Renal cortical epithelial cell (primary cell): ENCODE measurements around the gene RCAN2. TPM values are rescaled to one million over a fixed set of nuclear protein-coding genes. Genes with fewer than 3 reads are reported as not detected.

Experiments used
- DNase-seq: peaks from one replicate; pipeline ENCODE4 v3.0.0-alpha.2; 2011; ENCODE audit warnings: low read depth
- total RNA-seq: library from RNA; depleted of rRNA; stranded (reverse); fragments of >200 nt; gene quantifications from 2 replicates; pipeline ENCODE4 v1.2.3, GENCODE V29; 2014

RCAN2 gene
- total RNA-seq: 1.6 and 3.1 TPM in 2 replicates

- peak; percentile 10 for DNase-seq
These were observed at the start of gene RCAN2 for GRCh38 chr6:46491201-46491627. TSS of gene RCAN2 (minus strand) at chr6:46491449.

- DNase-seq: no peak
These were observed 48.6 kb upstream of the RCAN2 start for GRCh38 chr6:46539866-46540265.

GRCh38 chr6:46538800-46539480 lies 47.7 kb upstream of the RCAN2 start:
- DNase-seq: no peak

GRCh38 chr6:46530896-46531295 lies 39.6 kb upstream of the RCAN2 start:
- DNase-seq: no peak

GRCh38 chr6:46528961-46529750 lies 37.9 kb upstream of the RCAN2 start:
- DNase-seq: no peak

GRCh38 chr6:46526607-46527006 lies 35.4 kb upstream of the RCAN2 start:
- no peak for DNase-seq

- no peak for DNase-seq
These were observed 34.3 kb upstream of the RCAN2 start for GRCh38 chr6:46525583-46525982.

- no peak for DNase-seq
These were observed 30.3 kb upstream of the RCAN2 start for GRCh38 chr6:46521464-46521971.

GRCh38 chr6:46517202-46517601 lies 26.0 kb upstream of the RCAN2 start:
- DNase-seq: no peak

GRCh38 chr6:46513533-46513932 lies 22.3 kb upstream of the RCAN2 start:
- no peak for DNase-seq

- no peak for DNase-seq
These were observed 20.1 kb upstream of the RCAN2 start for GRCh38 chr6:46511320-46511719.

- peak; percentile 44 for DNase-seq
These were observed 19.4 kb upstream of the RCAN2 start for GRCh38 chr6:46510651-46511050.

- DNase-seq: no peak
These were observed 18.8 kb upstream of the RCAN2 start for GRCh38 chr6:46509981-46510510.

GRCh38 chr6:46509063-46509462 lies 17.8 kb upstream of the RCAN2 start:
- no peak for DNase-seq

- DNase-seq: peak; percentile 66
These were observed 16.2 kb upstream of the RCAN2 start for GRCh38 chr6:46507426-46507825.

- no peak for DNase-seq
These were observed 14.7 kb upstream of the RCAN2 start for GRCh38 chr6:46505693-46506512.

- no peak for DNase-seq
These were observed 13.0 kb upstream of the RCAN2 start for GRCh38 chr6:46504242-46504641.

GRCh38 chr6:46502486-46503119 lies 11.4 kb upstream of the RCAN2 start:
- DNase-seq: no peak

GRCh38 chr6:46501136-46502089 lies 10.2 kb upstream of the RCAN2 start:
- peak; percentile 23 for DNase-seq

GRCh38 chr6:46500382-46500781 lies 9.1 kb upstream of the RCAN2 start:
- no peak for DNase-seq
